HFF-Myc (cell line): ENCODE data around the gene FAM163B.

ENCODE experiments used
- DNase-seq: peaks from one replicate; pipeline ENCODE4 v3.0.0-alpha.2; 2011; ENCODE audit warnings: low read depth; ENCODE audit errors: extremely low read depth
- H3K4me3 ChIP-seq: replicated peaks from 2 replicates; pipeline ENCODE4 v1.5.1; 2011; ENCODE audit warnings: low read depth, mild to moderate bottlenecking, control low read depth, low read length
- CTCF ChIP-seq: IDR thresholded peaks from 2 replicates; pipeline ENCODE4 v1.5.1; 2012; ENCODE audit warnings: mild to moderate bottlenecking, low read depth, low read length, control low read depth; ENCODE audit errors: missing control alignments

The FAM163B gene

GRCh38 chr9:133575186-133576030 lies 33.8 kb downstream of the FAM163B start:
- no peak for TF ChIP-seq CTCF
- no peak overlapping the region for H3K4me3 ChIP-seq
- no peak for DNase-seq

GRCh38 chr9:133574771-133575170 lies 34.4 kb downstream of the FAM163B start:
- no peak overlapping the region for H3K4me3 ChIP-seq
- DNase-seq: no peak
- TF ChIP-seq CTCF: no peak

- no peak for TF ChIP-seq CTCF
- no peak for DNase-seq
- no peak overlapping the region for H3K4me3 ChIP-seq
These were observed 35.2 kb downstream of the FAM163B start for GRCh38 chr9:133573791-133574515.

GRCh38 chr9:133572821-133573361 lies 36.3 kb downstream of the FAM163B start:
- no peak for TF ChIP-seq CTCF
- no peak for DNase-seq
- no peak overlapping the region for H3K4me3 ChIP-seq

GRCh38 chr9:133571896-133572595 lies 37.1 kb downstream of the FAM163B start:
- DNase-seq: no peak
- H3K4me3 ChIP-seq: no peak overlapping the region
- no peak for TF ChIP-seq CTCF

GRCh38 chr9:133571391-133571890 lies 37.7 kb downstream of the FAM163B start:
- H3K4me3 ChIP-seq: no peak overlapping the region
- no peak for DNase-seq
- no peak for TF ChIP-seq CTCF
